Measurements from ENCODE around the gene KLF1.

The KLF1 gene

DNA sequence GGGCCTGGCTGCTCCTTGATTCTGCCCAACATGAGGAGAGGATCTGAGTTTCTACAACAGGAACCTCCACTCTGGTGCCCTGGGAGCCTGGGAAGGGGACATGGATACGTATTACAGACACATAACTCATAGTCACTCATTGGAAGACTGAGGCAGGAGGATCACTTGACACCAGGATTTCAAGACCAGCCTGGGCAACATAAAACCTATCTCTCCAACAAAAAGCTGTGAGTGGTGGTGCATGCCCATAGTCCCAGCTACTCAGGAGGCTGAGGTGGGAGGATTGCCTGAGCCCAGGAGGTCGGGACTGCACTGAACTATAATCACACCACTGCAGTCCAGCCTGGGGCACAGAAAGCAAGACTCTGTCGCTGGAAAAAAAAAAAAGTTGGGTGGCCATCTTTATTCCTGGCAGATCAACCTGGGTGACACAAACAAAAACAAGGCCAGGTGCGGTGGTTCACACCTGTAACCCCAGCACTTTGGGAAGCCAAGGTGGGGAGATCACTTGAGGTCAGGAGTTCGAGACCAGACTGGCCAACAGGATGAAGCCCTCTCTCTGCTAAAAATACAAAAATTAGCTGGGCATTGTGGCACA, 1.1 kb upstream of the KLF1 start:
- H3K9ac ChIP-seq (ENCODE audit: low read depth, low read length), result no peak overlapping the region

DNA sequence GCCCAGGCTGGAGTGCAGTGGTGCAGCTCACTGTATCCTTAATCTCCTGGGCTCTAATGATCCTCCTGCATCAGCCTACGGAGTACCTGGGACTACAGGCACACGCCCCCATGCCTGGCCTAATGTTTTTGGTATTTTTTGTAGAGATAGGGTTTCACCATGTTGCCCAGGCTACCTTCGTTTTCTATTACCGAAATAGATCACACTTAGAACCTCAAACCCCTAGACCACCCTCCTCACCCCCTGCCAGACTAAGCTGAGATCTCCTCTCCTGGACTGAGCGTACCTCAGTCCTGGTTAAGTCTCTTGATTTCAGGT, 391 bp downstream of the KLF1 start:
- Histone ChIP-seq H3K4me2 (ENCODE audit: low read length) (no peak overlapping the region), H3K36me3 (ENCODE audit: insufficient read depth, low read length) (no peaks in the 10 kb centered on the region), H3K27me3 (ENCODE audit: control insufficient read depth, insufficient read depth, low read length) (peaks cover 34% of the 10 kb centered on the region), H3K9ac (ENCODE audit: low read depth, low read length) (no peak overlapping the region), H3K9me3 (replicated peaks; ENCODE audit: low read length) (peaks cover 14% of the 10 kb centered on the region), H3K4me1 (ENCODE audit: control insufficient read depth, insufficient read depth, low read length) (peaks cover 13% of the 10 kb centered on the region), H3K4me3 (ENCODE audit: low read length) (no peak overlapping the region)

More for the DNA sequence above, 1.1 kb upstream of the KLF1 start:
- Histone ChIP-seq H3K27me3 (ENCODE audit: control insufficient read depth, insufficient read depth, low read length) (peaks cover 34% of the 10 kb centered on the region), H3K4me1 (ENCODE audit: control insufficient read depth, insufficient read depth, low read length) (peaks cover 17% of the 10 kb centered on the region), H3K9me3 (replicated peaks; ENCODE audit: low read length) (peaks cover 14% of the 10 kb centered on the region), H3K36me3 (ENCODE audit: insufficient read depth, low read length) (no peaks in the 10 kb centered on the region), H3K4me3 (ENCODE audit: low read length) (no peak overlapping the region), H3K4me2 (ENCODE audit: low read length) (no peak overlapping the region)

DNA sequence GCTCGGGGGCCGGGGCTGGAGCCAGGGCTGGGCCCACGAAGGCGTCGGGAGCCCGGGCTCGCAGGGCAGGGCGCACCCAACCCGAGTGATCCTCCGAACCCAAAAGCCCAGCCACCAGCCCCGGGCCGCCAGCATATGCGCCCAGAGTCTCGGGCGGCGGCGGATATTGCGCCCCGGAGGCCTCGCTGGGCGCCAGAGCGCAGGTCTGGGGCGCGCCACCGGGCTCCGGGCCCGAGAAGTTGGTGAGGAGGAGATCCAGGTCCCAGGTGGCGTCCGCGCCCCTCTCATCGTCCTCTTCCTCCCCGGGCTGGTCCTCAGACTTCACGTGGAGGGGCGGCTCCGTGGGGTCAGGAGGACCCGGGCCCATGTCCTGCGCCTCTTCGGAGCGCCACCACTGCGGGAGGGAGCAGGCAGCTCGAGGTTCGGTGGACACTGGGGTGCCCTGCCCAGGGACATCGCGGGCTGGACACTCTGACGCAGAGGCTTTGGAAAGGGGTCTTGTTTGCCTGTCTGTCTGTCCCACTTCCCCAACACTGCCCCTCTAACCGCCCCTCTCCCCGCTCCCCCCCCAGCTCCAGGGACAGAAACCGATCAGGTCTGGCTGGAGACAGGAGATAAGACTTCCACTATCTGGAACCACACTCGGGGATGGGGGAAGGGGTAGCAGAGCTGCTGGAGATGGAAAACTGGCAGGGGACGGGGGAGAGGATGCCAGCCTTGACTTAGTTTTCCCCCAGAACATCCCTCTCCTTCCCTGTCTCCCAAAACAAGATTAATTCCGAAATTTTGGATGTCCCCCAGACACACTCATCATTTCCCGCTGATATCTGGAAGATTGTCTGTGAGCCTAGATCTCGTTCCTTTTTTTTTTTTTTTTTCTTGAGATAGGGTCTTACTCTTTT, 1.0 kb downstream of the KLF1 start:
- Histone ChIP-seq H3K9me3 (replicated peaks; ENCODE audit: low read length) (peaks cover 14% of the 10 kb centered on the region), H3K27me3 (ENCODE audit: control insufficient read depth, insufficient read depth, low read length) (peaks cover 34% of the 10 kb centered on the region), H3K36me3 (ENCODE audit: insufficient read depth, low read length) (no peaks in the 10 kb centered on the region), H3K4me1 (ENCODE audit: control insufficient read depth, insufficient read depth, low read length) (peaks cover 10% of the 10 kb centered on the region), H3K4me3 (ENCODE audit: low read length) (peak overlapping the region; percentile 57), H3K4me2 (ENCODE audit: low read length) (peak overlapping the region; percentile 82), H3K9ac (ENCODE audit: low read depth, low read length) (no peak overlapping the region)

DNA sequence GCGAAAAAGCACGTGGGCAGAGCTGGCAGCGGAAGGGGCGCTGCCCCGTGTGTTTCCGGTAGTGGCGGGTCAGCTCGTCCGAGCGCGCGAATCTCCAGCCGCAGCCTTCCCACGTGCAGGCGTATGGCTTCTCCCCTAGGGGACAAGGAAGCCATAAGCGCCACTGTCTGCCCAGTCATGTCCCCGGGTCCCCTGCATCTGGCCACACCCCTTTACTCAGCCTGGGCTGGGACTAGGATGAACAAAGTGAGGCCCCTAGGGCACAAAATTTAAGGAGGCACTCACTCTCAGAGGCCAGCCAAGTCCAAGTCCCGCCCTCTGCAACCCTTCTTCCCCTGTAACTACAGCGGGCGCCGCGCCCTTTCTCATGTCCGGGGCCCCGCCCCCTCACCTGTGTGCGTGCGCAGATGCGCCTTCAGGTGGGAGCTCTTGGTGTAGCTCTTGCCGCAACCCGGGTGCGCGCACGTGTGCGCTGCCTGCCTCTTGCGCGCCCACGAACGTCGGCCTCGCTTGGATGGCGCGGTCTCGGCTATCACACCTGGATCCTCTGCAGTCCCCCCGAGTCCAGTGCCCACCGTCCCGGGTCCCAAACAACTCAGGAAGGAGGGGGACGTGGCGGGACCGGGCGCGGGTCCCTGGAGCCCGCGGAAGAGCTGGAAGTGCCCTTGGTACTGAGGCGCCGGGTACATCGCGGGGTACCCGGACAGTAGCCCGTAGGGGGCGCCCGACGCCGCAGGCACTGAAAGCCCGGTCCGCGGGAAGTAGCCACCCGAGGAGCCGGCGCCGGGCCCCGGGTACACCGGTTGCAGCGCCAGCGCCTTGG, 1.9 kb downstream of the KLF1 start:
- Histone ChIP-seq H3K4me3 (ENCODE audit: low read length) (peak overlapping the region; percentile 57), H3K9ac (ENCODE audit: low read depth, low read length) (no peak overlapping the region), H3K9me3 (replicated peaks; ENCODE audit: low read length) (peaks cover 14% of the 10 kb centered on the region), H3K27me3 (ENCODE audit: control insufficient read depth, insufficient read depth, low read length) (peaks cover 34% of the 10 kb centered on the region), H3K36me3 (ENCODE audit: insufficient read depth, low read length) (no peaks in the 10 kb centered on the region), H3K4me2 (ENCODE audit: low read length) (peak overlapping the region; percentile 82), H3K4me1 (ENCODE audit: control insufficient read depth, insufficient read depth, low read length) (peaks cover 12% of the 10 kb centered on the region)

DNA sequence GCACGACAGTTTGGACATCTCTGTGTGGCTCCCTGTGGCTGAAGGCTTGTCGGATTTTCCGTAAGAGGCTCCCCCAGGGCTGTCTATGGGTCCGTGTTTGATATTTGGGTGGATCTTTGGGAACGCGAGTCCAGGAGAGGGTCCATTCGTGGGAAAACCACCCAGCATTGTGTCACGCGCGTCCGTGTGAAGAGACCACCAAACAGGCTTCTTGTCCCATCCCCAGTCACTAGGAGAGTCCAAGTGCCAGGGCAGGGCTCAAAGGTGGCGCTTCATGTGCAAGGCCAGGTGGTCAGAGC, 2.4 kb downstream of the KLF1 start:
- H3K4me1 ChIP-seq (ENCODE audit: control insufficient read depth, insufficient read depth, low read length), result peaks cover 12% of the 10 kb centered on the region
- no peak overlapping the region for H3K4me3 ChIP-seq (ENCODE audit: low read length)
- H3K36me3 ChIP-seq (ENCODE audit: insufficient read depth, low read length), result no peaks in the 10 kb centered on the region
- H3K9me3 ChIP-seq (replicated peaks; ENCODE audit: low read length), result peaks cover 14% of the 10 kb centered on the region
- peaks cover 34% of the 10 kb centered on the region for H3K27me3 ChIP-seq (ENCODE audit: control insufficient read depth, insufficient read depth, low read length)
- no peak overlapping the region for H3K9ac ChIP-seq (ENCODE audit: low read depth, low read length)
- H3K4me2 ChIP-seq (ENCODE audit: low read length), result no peak overlapping the region

DNA sequence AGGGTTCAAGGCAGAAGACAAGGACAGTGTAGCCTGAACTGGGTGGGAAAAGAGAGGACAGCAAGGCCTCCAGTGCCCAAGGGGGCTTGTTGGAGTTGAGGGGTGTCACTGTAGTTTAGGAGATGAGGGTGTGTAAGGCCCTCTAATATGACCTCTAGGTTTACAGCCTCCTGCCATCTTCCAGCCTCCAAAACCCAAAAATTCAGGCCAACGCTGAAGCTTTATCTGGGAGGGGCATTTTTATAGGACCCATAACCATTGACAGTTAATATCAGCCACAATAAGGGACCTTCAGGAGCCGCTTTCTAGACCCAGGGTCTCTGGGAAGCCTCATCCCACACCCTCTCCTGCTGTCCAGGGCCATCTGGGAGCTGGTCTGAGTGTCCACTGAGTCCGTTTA, 2.8 kb downstream of the KLF1 start:
- H3K9ac ChIP-seq (ENCODE audit: low read depth, low read length), result no peak overlapping the region
- H3K27me3 ChIP-seq (ENCODE audit: control insufficient read depth, insufficient read depth, low read length), result peaks cover 34% of the 10 kb centered on the region
- no peak overlapping the region for H3K4me2 ChIP-seq (ENCODE audit: low read length)
- peaks cover 14% of the 10 kb centered on the region for H3K9me3 ChIP-seq (replicated peaks; ENCODE audit: low read length)
- no peak overlapping the region for H3K4me3 ChIP-seq (ENCODE audit: low read length)
- peaks cover 12% of the 10 kb centered on the region for H3K4me1 ChIP-seq (ENCODE audit: control insufficient read depth, insufficient read depth, low read length)
- H3K36me3 ChIP-seq (ENCODE audit: insufficient read depth, low read length), result no peaks in the 10 kb centered on the region

DNA sequence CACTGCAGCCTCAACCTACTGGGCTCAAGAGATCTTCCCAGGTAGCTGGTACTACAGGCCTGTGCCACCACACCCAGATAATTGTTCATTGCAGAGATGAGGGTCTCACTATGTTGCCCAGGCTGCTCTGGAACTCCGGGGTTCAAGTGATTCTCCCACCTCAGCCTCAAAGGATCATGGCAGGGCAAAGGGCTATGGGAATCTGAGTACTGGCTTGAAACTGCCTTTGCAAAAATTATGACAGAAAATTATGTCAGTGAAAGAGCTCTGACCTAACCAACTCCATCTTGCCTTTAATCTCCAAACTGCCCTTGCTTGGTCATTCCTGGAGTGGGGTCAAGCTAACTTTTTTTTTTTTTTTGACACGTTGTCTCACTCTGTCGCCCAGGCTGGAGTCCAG, 4.4 kb downstream of the KLF1 start:
- no peak overlapping the region for H3K9ac ChIP-seq (ENCODE audit: low read depth, low read length)
- no peak overlapping the region for H3K4me3 ChIP-seq (ENCODE audit: low read length)
- H3K27me3 ChIP-seq (ENCODE audit: control insufficient read depth, insufficient read depth, low read length), result peaks cover 34% of the 10 kb centered on the region
- H3K4me2 ChIP-seq (ENCODE audit: low read length), result no peak overlapping the region
- peaks cover 12% of the 10 kb centered on the region for H3K4me1 ChIP-seq (ENCODE audit: control insufficient read depth, insufficient read depth, low read length)
- H3K36me3 ChIP-seq (ENCODE audit: insufficient read depth, low read length), result no peaks in the 10 kb centered on the region
- H3K9me3 ChIP-seq (replicated peaks; ENCODE audit: low read length), result peaks cover 14% of the 10 kb centered on the region

DNA sequence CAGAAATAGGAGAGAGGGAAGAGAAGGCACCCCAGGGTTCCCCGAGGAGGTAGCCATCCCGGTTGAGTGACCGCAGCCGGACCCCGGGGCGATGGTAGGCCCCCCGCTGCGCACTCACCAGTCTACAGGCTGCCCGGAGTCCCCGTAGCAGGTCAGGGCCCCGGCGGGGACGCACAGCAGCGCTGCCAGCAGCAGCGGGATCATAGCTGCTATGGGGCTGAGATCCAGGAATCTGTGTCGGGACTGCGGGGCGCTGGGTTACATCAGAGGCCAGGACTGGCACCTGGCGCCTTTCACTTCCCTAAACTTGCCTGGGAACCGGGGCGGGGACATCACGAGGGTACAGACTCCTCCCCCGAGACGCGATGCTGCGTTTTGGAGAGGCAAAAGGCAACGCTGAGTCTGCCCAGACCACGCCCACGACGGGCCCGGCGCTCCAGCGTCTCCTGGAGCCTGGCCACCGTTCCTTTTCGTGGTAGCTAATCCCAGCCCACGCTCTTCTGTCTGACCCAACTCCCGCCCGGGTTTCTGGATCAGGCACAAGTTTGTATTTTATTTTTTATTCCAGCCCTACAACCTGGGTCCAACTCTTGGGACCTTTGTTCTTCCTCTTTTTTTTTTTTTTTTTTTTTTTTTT, 5.7 kb downstream of the KLF1 start, which contains the start of gene DNASE2:
TSS of gene DNASE2 (minus strand) at position 278 of the 637 bp plus-strand sequence. CDS start at position 204, 74 bp downstream.
- Histone ChIP-seq H3K4me2 (ENCODE audit: low read length) (peak within 1 kb of the TSS; percentile 98), H3K4me1 (ENCODE audit: control insufficient read depth, insufficient read depth, low read length) (peaks cover 12% of the 10 kb centered on the region), H3K4me3 (ENCODE audit: low read length) (peak within 1 kb of the TSS; percentile 93), H3K9me3 (replicated peaks; ENCODE audit: low read length) (peaks cover 14% of the 10 kb centered on the region), H3K9ac (ENCODE audit: low read depth, low read length) (peak within 1 kb of the TSS; percentile 82), H3K27me3 (ENCODE audit: control insufficient read depth, insufficient read depth, low read length) (peaks cover 27% of the 10 kb centered on the region), H3K36me3 (ENCODE audit: insufficient read depth, low read length) (no peaks in the 10 kb centered on the region)

DNA sequence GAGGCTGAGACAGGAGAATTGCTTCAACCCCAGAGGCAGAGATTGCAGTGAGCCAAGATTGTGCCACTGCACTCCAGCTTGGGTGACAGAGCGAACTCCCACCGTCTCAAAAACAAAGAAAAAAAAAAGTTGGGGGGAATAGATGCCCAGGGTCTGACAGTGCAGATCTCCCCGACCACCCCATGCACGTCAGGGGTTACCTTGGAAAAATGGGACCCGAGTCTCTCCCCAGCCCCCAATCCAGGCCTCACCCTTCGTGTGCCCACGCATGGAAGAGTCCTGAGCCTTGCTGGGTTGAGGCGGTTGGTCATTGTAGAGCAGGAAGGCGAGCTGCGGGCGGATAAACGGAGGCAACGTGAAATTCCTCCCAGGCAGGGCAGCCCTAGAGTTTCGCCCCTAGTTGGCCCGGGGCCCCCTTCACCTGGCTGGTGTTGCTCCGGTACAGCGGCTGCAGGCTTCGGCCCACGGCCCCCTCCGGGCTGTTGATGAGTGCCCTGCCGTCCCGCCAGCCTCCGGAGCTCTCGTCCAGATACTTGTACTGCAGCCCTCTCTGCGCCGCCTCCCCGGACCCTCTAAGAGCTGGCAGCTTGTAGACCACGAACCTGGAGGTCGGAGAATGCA, 6.3 kb downstream of the KLF1 start:
- Histone ChIP-seq H3K4me3 (ENCODE audit: low read length) (peak overlapping the region; percentile 93), H3K36me3 (ENCODE audit: insufficient read depth, low read length) (no peaks in the 10 kb centered on the region), H3K4me1 (ENCODE audit: control insufficient read depth, insufficient read depth, low read length) (peaks cover 12% of the 10 kb centered on the region), H3K4me2 (ENCODE audit: low read length) (peak overlapping the region; percentile 98), H3K27me3 (ENCODE audit: control insufficient read depth, insufficient read depth, low read length) (peaks cover 22% of the 10 kb centered on the region), H3K9ac (ENCODE audit: low read depth, low read length) (peak overlapping the region; percentile 82), H3K9me3 (replicated peaks; ENCODE audit: low read length) (peaks cover 14% of the 10 kb centered on the region)

DNA sequence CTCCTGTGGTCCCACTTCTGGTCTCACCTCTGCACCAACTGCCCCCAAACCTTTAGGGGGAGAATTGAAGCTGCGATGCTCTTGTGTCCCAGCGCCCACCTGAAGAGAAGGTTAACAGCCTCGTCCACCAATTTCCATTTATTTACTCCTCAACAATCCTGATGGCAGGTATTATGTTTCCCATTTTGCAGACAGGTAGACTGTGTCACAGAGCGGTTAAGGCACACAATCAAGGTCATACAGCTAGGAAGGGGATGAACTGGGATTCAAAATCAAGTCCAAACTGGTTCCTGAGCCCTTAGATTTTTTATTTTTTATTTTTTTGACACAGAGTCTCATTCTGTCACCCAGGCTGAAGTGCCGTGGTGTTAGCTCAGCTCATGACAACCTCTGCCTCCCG, 11.9 kb downstream of the KLF1 start:
- Histone ChIP-seq H3K4me1 (ENCODE audit: control insufficient read depth, insufficient read depth, low read length) (peaks cover 5% of the 10 kb centered on the region), H3K27me3 (ENCODE audit: control insufficient read depth, insufficient read depth, low read length) (no peaks in the 10 kb centered on the region), H3K9ac (ENCODE audit: low read depth, low read length) (no peak overlapping the region), H3K4me3 (ENCODE audit: low read length) (no peak overlapping the region), H3K36me3 (ENCODE audit: insufficient read depth, low read length) (peaks cover 2% of the 10 kb centered on the region), H3K4me2 (ENCODE audit: low read length) (no peak overlapping the region), H3K9me3 (replicated peaks; ENCODE audit: low read length) (no peaks in the 10 kb centered on the region)

Measured in skeletal muscle satellite cell (primary cell).